Measurements from ENCODE around the gene ZFP92.

DNA sequence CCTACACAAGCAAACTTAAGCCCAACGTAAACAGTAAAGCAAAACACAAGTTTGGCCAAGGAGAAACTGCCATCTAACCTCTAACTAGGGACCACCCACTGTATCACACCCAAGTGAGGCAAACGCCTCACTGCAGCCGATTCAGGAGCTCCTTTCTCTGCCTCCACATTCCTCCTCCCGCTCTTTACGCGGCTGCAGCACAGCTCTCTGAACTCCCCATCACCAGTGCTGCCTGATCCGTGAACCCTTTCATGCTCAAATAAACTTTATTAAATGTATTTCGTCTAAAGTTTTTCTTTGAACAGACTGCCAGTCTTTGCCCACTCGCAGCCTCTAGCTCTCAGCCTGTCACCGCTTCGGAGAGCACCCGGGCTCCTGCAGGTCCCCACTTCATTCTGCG lies 16.7 kb upstream of the ZFP92 start:
- TF ChIP-seq, protein P1, sequence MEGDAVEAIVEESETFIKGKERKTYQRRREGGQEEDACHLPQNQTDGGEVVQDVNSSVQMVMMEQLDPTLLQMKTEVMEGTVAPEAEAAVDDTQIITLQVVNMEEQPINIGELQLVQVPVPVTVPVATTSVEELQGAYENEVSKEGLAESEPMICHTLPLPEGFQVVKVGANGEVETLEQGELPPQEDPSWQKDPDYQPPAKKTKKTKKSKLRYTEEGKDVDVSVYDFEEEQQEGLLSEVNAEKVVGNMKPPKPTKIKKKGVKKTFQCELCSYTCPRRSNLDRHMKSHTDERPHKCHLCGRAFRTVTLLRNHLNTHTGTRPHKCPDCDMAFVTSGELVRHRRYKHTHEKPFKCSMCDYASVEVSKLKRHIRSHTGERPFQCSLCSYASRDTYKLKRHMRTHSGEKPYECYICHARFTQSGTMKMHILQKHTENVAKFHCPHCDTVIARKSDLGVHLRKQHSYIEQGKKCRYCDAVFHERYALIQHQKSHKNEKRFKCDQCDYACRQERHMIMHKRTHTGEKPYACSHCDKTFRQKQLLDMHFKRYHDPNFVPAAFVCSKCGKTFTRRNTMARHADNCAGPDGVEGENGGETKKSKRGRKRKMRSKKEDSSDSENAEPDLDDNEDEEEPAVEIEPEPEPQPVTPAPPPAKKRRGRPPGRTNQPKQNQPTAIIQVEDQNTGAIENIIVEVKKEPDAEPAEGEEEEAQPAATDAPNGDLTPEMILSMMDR (conservative IDR thresholded peaks at IDR 0.05 in 1 of 2, IDR thresholded peaks at IDR 0.05 in 1 of 2; ENCODE audit: extremely low read depth in 1 of 2, insufficient read depth in 1 of 2, low read depth in 1 of 2, low read length in 2 of 2) = no peak
- TF ChIP-seq EZH2 (IDR thresholded peaks at IDR 0.05; ENCODE audit: borderline replicate concordance, low read length) = no peak

Data from mammary epithelial cell (primary cell).